HCT116 (cell line): ENCODE measurements around the gene SLAMF1. TPM values are rescaled to one million over a fixed set of nuclear protein-coding genes. Genes with fewer than 3 reads are reported as not detected.

Source experiments
- ATAC-seq: fragments of 200-7000 bp; cut with Tn5 transposase; 2 replicates; pipeline ENCODE4 v1.9.1; 2020; ENCODE audit warnings: mild to moderate bottlenecking, moderate library complexity
- BruUV-seq: library from RNA; stranded (reverse); fragments of 400-500 nt; replicated peaks from 2 replicates; lab custom pipeline; 2021; lab: Mats Ljungman, UMichigan
- CTCF ChIA-PET: fragments of 300-600 bp; sonication (Branson Sonifier 250); formaldehyde crosslinking; loops from one replicate; lab custom pipeline; 2021; ENCODE audit warnings: antibody characterized with exemption; lab: Charles Lee
- POLR2A ChIA-PET: fragments of 300-600, 350-600 bp; sonication (Branson Sonifier 250); formaldehyde crosslinking; loops from one replicate; lab custom pipeline; 2021; ENCODE audit warnings: antibody characterized with exemption; lab: Charles Lee
- RAD21 ChIA-PET, 2 experiments: fragments of 300-600 bp; sonication (Branson Sonifier 250); formaldehyde crosslinking; loops; one replicate each; lab custom pipeline; 2023; ENCODE audit warnings: low total read pairs in 2 of 2; ENCODE audit not compliant: uncharacterized antibody in 2 of 2, unreplicated experiment in 2 of 2, low non-redundant PET in 1 of 2; lab: Charles Lee
- DNase-seq: peaks from one replicate; pipeline ENCODE4 v3.0.0-alpha.2; 2010; ENCODE audit warnings: low read depth, low spot score
- H2AFZ ChIP-seq: fragments of 200-600 bp; shearing (Covaris generic), sonication (generic); 2 replicates; pipeline ENCODE4 v1.6.1; 2017; ENCODE audit warnings: low read depth, mixed run types, mixed read lengths, antibody characterized with exemption, low read length; ENCODE audit not compliant: poor library complexity, severe bottlenecking
- H3K27ac ChIP-seq: 2 replicates; pipeline ENCODE4 v1.5.1; 2012; ENCODE audit warnings: low read depth, low read length
- H3K27me3 ChIP-seq: fragments of 200-600 bp; sonication (generic); 2 replicates; pipeline ENCODE4 v1.6.1; 2016; ENCODE audit warnings: mixed run types, low read length, mixed read lengths; ENCODE audit not compliant: insufficient read depth
- H3K36me3 ChIP-seq, 2 experiments: fragments of 200-500 bp in 1 of 2; fragments of 200-600 bp in 1 of 2; sonication (Bioruptor generic) in 1 of 2; sonication (generic) in 1 of 2; 2 replicates each; pipeline versions ENCODE4 v1.5.1 to v1.6.1; 2014 to 2016; ENCODE audit warnings: low read length in 2 of 2, inconsistent platforms in 1 of 2, mixed read lengths in 1 of 2, mixed run types in 1 of 2; ENCODE audit not compliant: insufficient read depth in 2 of 2, control insufficient read depth in 1 of 2
- H3K4me1 ChIP-seq, 2 experiments: fragments of 200-600 bp in 1 of 2; sonication (generic) in 1 of 2; 2 replicates each; pipeline versions ENCODE4 v1.5.1 to v1.6.1; 2012 to 2017; ENCODE audit warnings: low read length in 2 of 2, inconsistent platforms in 1 of 2, mild to moderate bottlenecking in 1 of 2, mixed read lengths in 1 of 2, mixed run types in 1 of 2, moderate library complexity in 1 of 2; ENCODE audit not compliant: insufficient read depth in 2 of 2, control insufficient read depth in 1 of 2
- H3K4me2 ChIP-seq: fragments of 200-600 bp; sonication (generic); 2 replicates; pipeline ENCODE4 v1.6.1; 2017; ENCODE audit warnings: mixed run types, low read length, mixed read lengths
- H3K4me3 ChIP-seq, 2 experiments: fragments of 200-600 bp in 1 of 2; sonication (generic) in 1 of 2; replicated peaks in 1 of 2; 2 replicates each; pipeline ENCODE4 v1.5.1; 2011 to 2016; ENCODE audit warnings: low read length in 2 of 2, control low read depth in 1 of 2, low read depth in 1 of 2, mild to moderate bottlenecking in 1 of 2, mixed read lengths in 1 of 2, mixed run types in 1 of 2
- H3K79me2 ChIP-seq: fragments of 200-600 bp; sonication (generic); 2 replicates; pipeline ENCODE4 v1.6.1; 2017; ENCODE audit warnings: mild to moderate bottlenecking, mixed run types, low read length, moderate library complexity, mixed read lengths; ENCODE audit not compliant: insufficient read depth
- H3K9ac ChIP-seq: fragments of 200-600 bp; sonication (generic); 2 replicates; pipeline ENCODE4 v1.6.1; 2016; ENCODE audit warnings: low read length, mixed read lengths
- H3K9me2 ChIP-seq: fragments of 200-600 bp; sonication (generic), shearing (Covaris generic); 2 replicates; pipeline ENCODE4 v1.6.1; 2017; ENCODE audit warnings: mixed run types, mild to moderate bottlenecking, moderate library complexity; ENCODE audit not compliant: insufficient read depth
- H3K9me3 ChIP-seq, 2 experiments: fragments of 200-500 bp in 1 of 2; fragments of 200-600 bp in 1 of 2; sonication (Bioruptor generic) in 1 of 2; sonication (generic) in 1 of 2; 2 replicates each; pipeline ENCODE4 v1.6.1; 2014 to 2017; ENCODE audit warnings: low read length in 2 of 2, mixed read lengths in 2 of 2, inconsistent platforms in 1 of 2, low read depth in 1 of 2, mild to moderate bottlenecking in 1 of 2, mixed run types in 1 of 2, moderate library complexity in 1 of 2; ENCODE audit not compliant: control insufficient read depth in 1 of 2, insufficient read depth in 1 of 2
- H4K20me1 ChIP-seq: fragments of 200-600 bp; sonication (generic), shearing (Covaris generic); 2 replicates; pipeline ENCODE4 v1.6.1; 2017; ENCODE audit warnings: mixed run types, mild to moderate bottlenecking, moderate library complexity; ENCODE audit not compliant: insufficient read depth
- CBX3 ChIP-seq: IDR thresholded peaks from 2 replicates; pipeline ENCODE4 v1.6.1; 2012; ENCODE audit warnings: low read depth
- CEBPB ChIP-seq: IDR thresholded peaks from 2 replicates; pipeline ENCODE4 v1.6.1; 2012; ENCODE audit warnings: low read depth
- CTCF ChIP-seq, 3 experiments: fragments of 200-600 bp in 1 of 3; sonication (generic) in 1 of 3; IDR thresholded peaks in 2 of 3; conservative IDR thresholded peaks in 1 of 3; 2 replicates each; pipeline ENCODE4 v1.5.1; 2012 to 2017; ENCODE audit warnings: low read depth in 2 of 3, low read length in 2 of 3, antibody characterized with exemption in 1 of 3, borderline replicate concordance in 1 of 3, control low read depth in 1 of 3, mild to moderate bottlenecking in 1 of 3, mixed read lengths in 1 of 3, mixed run types in 1 of 3, moderate library complexity in 1 of 3; ENCODE audit not compliant: insufficient read depth in 1 of 3
- EZH2 ChIP-seq: fragments of 200-600 bp; sonication (generic); IDR thresholded peaks from 2 replicates; pipeline ENCODE4 v1.6.1; 2017; ENCODE audit warnings: antibody characterized with exemption, mixed run types
- MAX ChIP-seq: IDR thresholded peaks from 2 replicates; pipeline ENCODE4 v1.6.1; 2012
- POLR2AphosphoS5 ChIP-seq: IDR thresholded peaks from 2 replicates; pipeline ENCODE4 v1.6.1; 2011; ENCODE audit warnings: mild to moderate bottlenecking, low read depth, low read length, moderate library complexity
- ZBTB33 ChIP-seq: IDR thresholded peaks from 2 replicates; pipeline ENCODE4 v1.6.1; 2011; ENCODE audit warnings: mild to moderate bottlenecking, low read length, moderate library complexity; ENCODE audit not compliant: insufficient replicate concordance; ENCODE audit errors: extremely low read depth
- ZNF274 ChIP-seq: fragments of 200-500 bp; sonication (Bioruptor generic); IDR thresholded peaks from 2 replicates; pipeline ENCODE4 v1.6.1; 2014; ENCODE audit warnings: mild to moderate bottlenecking, low read depth, low read length, inconsistent platforms
- intact Hi-C: fragments of 100-400 bp; cut with micrococcal nuclease; formaldehyde crosslinking; loops from 2 replicates; pipeline ENCODE4 v1.10.0; 2022
- total RNA-seq: library from RNA; stranded (reverse); gene quantifications from one replicate; pipeline ENCODE4 v1.2.1, GENCODE V29; 2021; ENCODE audit not compliant: unreplicated experiment

Gene SLAMF1
- total RNA-seq, 1 experiment from 2014 or later = 0.30 TPM

- peak; percentile 23 for DNase-seq
- Histone ChIP-seq H3K36me3 (no peaks in the 10 kb centered on the region), H4K20me1 (no peaks in the 10 kb centered on the region), H2AFZ (peak overlapping the region; percentile 95), H3K9me2 (no peaks in the 10 kb centered on the region), H3K9me3 (no peaks in the 10 kb centered on the region), H3K4me3 (no peak overlapping the region), H3K79me2 (no peaks in the 10 kb centered on the region), H3K9ac (no peak overlapping the region), H3K27ac (no peak overlapping the region), H3K4me2 (no peak overlapping the region), H3K4me1 (no peaks in the 10 kb centered on the region), H3K27me3 (peaks cover under 1% of the 10 kb centered on the region; the same call in 1 of the 2 replicates)
- ChIA-PET RAD21 (no interaction called here), POLR2A (no interaction called here), CTCF (interaction anchor here (1.0 to 1.4 kb wide), 3 partner anchors 11 to 56 kb away, joined by 3 to 8 read pairs (median 3); no protein-coding TSS in a partner anchor)
- ATAC-seq = peak; percentile 73
- BruUV-seq = no TSS peak
- peak; percentile 7 to 73 (median 68); a peak in 4 of 6 replicates for TF ChIP-seq CTCF (IDR thresholded peaks at IDR 0.05 in 2 of 3, conservative IDR thresholded peaks at IDR 0.05 in 1 of 3; ENCODE audit: borderline replicate concordance in 1 of 3, insufficient read depth in 1 of 3, low read depth in 2 of 3, low read length in 2 of 3)
- TF ChIP-seq CEBPB = no peak
- TF ChIP-seq POLR2AphosphoS5 = no peak
- no peak for TF ChIP-seq MAX
- TF ChIP-seq CBX3 = peak; percentile 60
- TF ChIP-seq ZBTB33 = no peak
- no peak for TF ChIP-seq EZH2
- TF ChIP-seq ZNF274 = no peak
- intact Hi-C loops = no loop called here
Observed at GRCh38 chr1:160618763-160619274, 28.0 kb downstream of the SLAMF1 start.
